HG03159 (cell line): ENCODE data around the gene PAAF1.

Source experiments
- ATAC-seq: cut with Tn5 transposase; IDR thresholded peaks from one replicate; pipeline ENCODE4 v1.9.1; 2021; ENCODE audit warnings: mild to moderate bottlenecking, moderate library complexity; ENCODE audit not compliant: unreplicated experiment

PAAF1 gene

GRCh38 chr11:73944085-73944484 is 67.3 kb downstream of the PAAF1 start:
- ATAC-seq, result no peak

- ATAC-seq, result no peak
Observed at GRCh38 chr11:73944901-73945300, 68.1 kb downstream of the PAAF1 start.

GRCh38 chr11:73945396-73945795 is 68.6 kb downstream of the PAAF1 start:
- no peak for ATAC-seq

- no peak for ATAC-seq
Observed at GRCh38 chr11:73946798-73947458, 70.1 kb downstream of the PAAF1 start.

GRCh38 chr11:73949246-73949645 is 72.4 kb downstream of the PAAF1 start:
- no peak for ATAC-seq

- ATAC-seq, result no peak
Observed at GRCh38 chr11:73949912-73950311, 73.1 kb downstream of the PAAF1 start.

- ATAC-seq, result no peak
Observed at GRCh38 chr11:73950869-73951710, 74.3 kb downstream of the PAAF1 start, which contains the start of gene DNAJB13. Gene DNAJB13, plus strand, starts transcription at chr11:73951026. Its CDS starts 44 bp downstream, at chr11:73951070.

GRCh38 chr11:73951797-73952196 is 75.0 kb downstream of the PAAF1 start:
- ATAC-seq, result no peak

GRCh38 chr11:73956876-73957653 is 80.3 kb downstream of the PAAF1 start:
- no peak for ATAC-seq

- ATAC-seq, result no peak
Observed at GRCh38 chr11:73957654-73958361, 81.0 kb downstream of the PAAF1 start.

GRCh38 chr11:73958521-73959141 is 81.8 kb downstream of the PAAF1 start:
- ATAC-seq, result no peak

- ATAC-seq, result no peak
Observed at GRCh38 chr11:73961321-73961720, 84.5 kb downstream of the PAAF1 start.

- no peak for ATAC-seq
Observed at GRCh38 chr11:73962101-73962705, 85.4 kb downstream of the PAAF1 start.

GRCh38 chr11:73963861-73964260 is 87.1 kb downstream of the PAAF1 start:
- ATAC-seq, result no peak

- no peak for ATAC-seq
Observed at GRCh38 chr11:73965076-73965763, 88.4 kb downstream of the PAAF1 start.

- ATAC-seq, result no peak
Observed at GRCh38 chr11:73965764-73966121, 88.9 kb downstream of the PAAF1 start.

- no peak for ATAC-seq
Observed at GRCh38 chr11:73968356-73968966, 91.7 kb downstream of the PAAF1 start.

- ATAC-seq, result no peak
Observed at GRCh38 chr11:73969091-73969490, 92.3 kb downstream of the PAAF1 start.
